ENCODE measurements around the gene PTPRU. TPM values are rescaled to one million over a fixed set of nuclear protein-coding genes. Genes with fewer than 3 reads are reported as not detected.

The PTPRU gene
- total RNA-seq, 2 donors from 2014 or later = 28.7 to 47.8 TPM

DNA sequence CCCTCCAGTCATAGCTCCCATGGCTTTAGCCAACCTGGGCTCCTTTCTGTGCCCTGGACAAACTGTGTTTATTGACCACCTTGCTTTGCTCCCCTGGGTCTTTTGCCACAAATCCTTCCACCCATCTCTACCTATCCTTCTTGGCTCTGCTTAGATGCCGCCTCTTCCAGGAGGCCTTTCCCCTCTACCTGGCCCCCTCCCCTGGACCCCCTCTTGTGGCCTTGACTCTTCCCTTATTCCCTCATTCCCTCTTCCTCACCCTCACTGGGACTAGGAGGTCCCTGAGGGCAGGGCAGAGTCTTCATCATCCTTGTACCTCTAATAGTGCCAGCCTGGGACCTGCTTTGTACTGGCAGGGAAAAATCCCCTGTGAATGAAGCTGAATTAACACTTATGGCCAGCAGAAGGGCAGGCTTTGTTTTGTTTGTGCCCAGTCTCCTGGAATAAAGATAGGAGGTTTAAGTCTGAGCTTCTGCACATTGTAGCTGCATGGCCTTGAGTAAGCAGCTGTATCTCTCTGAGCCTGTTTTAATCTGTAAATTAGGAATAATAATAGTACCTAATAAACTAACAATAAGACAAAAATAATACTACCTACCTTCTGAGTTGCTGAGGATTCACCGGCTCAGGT lies 13.7 kb downstream of the PTPRU start:
- Histone ChIP-seq H3K27ac (no peak overlapping the region), H3K36me3 (no peaks in the 10 kb centered on the region), H3K4me1 (ENCODE audit: control insufficient read depth in 1 of 2, low read depth in 2 of 2) (no peaks in the 10 kb centered on the region), H3K4me3 (no peak overlapping the region), H3K9me3 (no peaks in the 10 kb centered on the region), H3K27me3 (replicated peaks; ENCODE audit: insufficient read depth) (no peaks in the 10 kb centered on the region)
- TF ChIP-seq, protein P1, sequence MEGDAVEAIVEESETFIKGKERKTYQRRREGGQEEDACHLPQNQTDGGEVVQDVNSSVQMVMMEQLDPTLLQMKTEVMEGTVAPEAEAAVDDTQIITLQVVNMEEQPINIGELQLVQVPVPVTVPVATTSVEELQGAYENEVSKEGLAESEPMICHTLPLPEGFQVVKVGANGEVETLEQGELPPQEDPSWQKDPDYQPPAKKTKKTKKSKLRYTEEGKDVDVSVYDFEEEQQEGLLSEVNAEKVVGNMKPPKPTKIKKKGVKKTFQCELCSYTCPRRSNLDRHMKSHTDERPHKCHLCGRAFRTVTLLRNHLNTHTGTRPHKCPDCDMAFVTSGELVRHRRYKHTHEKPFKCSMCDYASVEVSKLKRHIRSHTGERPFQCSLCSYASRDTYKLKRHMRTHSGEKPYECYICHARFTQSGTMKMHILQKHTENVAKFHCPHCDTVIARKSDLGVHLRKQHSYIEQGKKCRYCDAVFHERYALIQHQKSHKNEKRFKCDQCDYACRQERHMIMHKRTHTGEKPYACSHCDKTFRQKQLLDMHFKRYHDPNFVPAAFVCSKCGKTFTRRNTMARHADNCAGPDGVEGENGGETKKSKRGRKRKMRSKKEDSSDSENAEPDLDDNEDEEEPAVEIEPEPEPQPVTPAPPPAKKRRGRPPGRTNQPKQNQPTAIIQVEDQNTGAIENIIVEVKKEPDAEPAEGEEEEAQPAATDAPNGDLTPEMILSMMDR (IDR thresholded peaks at IDR 0.05) = no peak
- DNase-seq (ENCODE audit: low spot score) (no peak), ATAC-seq (ENCODE audit: insufficient number of reproducible peaks, low FRiP score, low read depth) (no peak)

DNA sequence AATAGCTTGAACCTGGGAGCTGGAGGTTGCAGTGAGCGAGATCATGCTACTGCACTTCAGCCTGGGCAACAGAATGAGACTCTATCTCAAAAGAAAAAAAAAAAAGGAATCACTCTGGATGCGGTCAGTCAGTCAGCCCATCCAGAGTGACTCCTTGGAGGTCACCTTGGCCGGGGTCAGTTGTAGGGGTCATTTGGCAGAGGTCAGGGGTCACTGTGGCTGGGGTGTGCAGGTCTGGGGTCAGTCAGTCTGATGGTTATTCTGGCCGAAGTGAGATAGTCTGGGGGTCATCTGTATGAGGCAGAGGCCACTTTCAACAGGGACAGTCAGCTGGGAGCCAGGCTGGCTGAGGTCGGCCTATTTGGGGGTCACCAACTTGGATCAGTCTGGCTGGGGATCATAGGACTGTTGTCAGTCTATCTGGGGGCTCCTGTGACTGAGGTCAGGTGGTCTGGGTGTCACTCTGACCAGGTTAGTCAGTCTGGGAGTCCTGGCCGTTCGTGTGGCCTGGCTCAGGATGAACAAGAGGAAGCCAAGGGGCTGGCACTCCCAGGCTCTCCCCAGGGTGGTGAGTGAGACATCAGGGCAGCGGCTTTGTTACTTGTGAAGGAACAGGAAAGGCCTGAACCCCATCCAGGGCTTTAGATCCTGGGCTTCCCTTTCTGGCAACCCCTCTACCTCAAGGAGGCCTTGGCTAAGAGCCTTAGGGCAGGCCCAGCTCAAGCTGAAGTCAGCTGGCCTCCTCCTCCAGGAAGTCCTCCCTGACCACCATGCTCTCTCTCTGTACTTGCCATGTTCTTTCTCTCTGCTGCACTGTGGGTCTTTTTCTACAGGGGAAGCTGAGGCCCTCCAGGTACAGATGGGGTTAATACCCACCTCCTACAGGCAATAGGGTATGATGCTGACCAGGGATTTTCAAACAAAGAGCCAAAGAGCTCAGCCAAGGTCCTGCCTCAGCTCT lies 15.1 kb downstream of the PTPRU start:
- Histone ChIP-seq H3K36me3 (peaks cover 3% of the 10 kb centered on the region), H3K4me1 (ENCODE audit: control insufficient read depth in 1 of 2, low read depth in 2 of 2) (no peaks in the 10 kb centered on the region), H3K27me3 (replicated peaks; ENCODE audit: insufficient read depth) (no peaks in the 10 kb centered on the region), H3K27ac (no peak overlapping the region), H3K9me3 (no peaks in the 10 kb centered on the region), H3K4me3 (no peak overlapping the region)
- DNase-seq (ENCODE audit: low spot score) = no peak
- TF ChIP-seq, protein P1 (IDR thresholded peaks at IDR 0.05) = no peak
- no peak for ATAC-seq (ENCODE audit: insufficient number of reproducible peaks, low FRiP score, low read depth)

DNA sequence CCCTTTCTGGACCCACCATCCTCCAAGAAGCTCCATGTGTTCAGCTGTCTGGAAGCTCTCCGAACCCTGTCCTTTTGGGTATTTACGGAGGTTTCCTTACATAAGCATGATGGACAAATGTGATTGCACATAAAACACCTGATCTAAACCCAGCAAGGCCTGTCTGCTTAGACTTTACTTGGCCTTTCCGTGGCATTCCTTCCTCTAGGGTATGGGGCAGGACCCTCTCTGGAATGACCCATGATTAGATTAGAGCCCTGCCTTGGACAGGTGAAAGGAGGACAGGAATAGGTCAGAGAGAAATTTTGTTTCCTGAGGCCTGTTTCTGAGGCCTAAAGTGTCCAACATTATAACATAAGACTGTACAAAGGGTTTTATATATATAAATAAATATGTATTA lies 16.9 kb downstream of the PTPRU start:
- Histone ChIP-seq H3K4me1 (ENCODE audit: control insufficient read depth in 1 of 2, low read depth in 2 of 2) (peaks cover 5 to 7% of the 10 kb centered on the region in 2 donors), H3K36me3 (peaks cover 3% of the 10 kb centered on the region), H3K9me3 (no peaks in the 10 kb centered on the region), H3K27ac (no peak overlapping the region), H3K27me3 (replicated peaks; ENCODE audit: insufficient read depth) (no peaks in the 10 kb centered on the region), H3K4me3 (no peak overlapping the region)
- TF ChIP-seq, protein P1 (IDR thresholded peaks at IDR 0.05) = no peak
- no peak for ATAC-seq (ENCODE audit: insufficient number of reproducible peaks, low FRiP score, low read depth)
- DNase-seq (ENCODE audit: low spot score) = no peak

DNA sequence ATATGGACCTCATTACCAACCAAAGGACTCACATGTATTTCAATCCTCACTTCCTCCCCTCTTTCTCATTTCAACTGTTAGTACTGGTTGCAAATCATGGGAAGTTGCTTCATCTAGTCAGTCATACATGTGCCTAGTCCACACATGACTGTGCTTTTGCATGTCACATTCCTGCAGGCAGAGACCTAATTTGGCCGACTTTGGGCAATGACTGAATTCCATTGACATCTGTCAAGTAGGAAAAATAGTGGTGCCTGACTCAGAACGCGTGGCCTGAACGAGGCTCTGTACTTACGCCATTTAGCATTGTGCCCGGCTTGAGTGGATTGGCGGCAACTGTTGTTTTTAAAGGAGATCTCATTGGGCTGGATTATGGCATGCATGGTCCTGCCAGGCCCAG lies 18.0 kb downstream of the PTPRU start:
- DNase-seq (ENCODE audit: low spot score) (no peak), ATAC-seq (ENCODE audit: insufficient number of reproducible peaks, low FRiP score, low read depth) (no peak)
- Histone ChIP-seq H3K4me3 (no peak overlapping the region), H3K9me3 (no peaks in the 10 kb centered on the region), H3K36me3 (peaks cover 3% of the 10 kb centered on the region), H3K27me3 (replicated peaks; ENCODE audit: insufficient read depth) (no peaks in the 10 kb centered on the region), H3K4me1 (ENCODE audit: control insufficient read depth in 1 of 2, low read depth in 2 of 2) (peaks cover 9 to 13% of the 10 kb centered on the region in 2 donors), H3K27ac (no peak overlapping the region)
- TF ChIP-seq, protein P1 (IDR thresholded peaks at IDR 0.05) = no peak

DNA sequence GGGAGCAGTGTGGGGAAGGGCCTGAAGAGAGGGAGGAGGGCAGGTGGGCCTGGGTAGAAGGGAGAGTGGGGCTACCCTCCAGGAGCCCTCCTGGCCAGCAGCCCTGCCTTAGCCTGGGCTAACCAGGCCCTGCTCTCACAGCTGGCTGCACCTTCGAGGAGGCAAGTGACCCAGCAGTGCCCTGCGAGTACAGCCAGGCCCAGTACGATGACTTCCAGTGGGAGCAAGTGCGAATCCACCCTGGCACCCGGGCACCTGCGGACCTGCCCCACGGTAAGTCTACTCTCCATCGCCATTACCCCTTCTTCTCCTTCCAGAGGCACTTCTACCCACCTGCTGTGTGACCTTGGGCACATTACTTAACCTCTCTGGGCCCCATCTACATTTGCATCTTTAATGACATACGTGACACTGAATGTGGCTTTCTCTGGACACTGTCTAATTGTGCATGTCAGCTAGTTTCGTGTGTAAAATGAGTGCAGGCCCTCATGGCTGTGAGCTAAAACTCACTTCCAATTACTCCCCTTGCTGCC lies 18.9 kb downstream of the PTPRU start:
- ATAC-seq (ENCODE audit: insufficient number of reproducible peaks, low FRiP score, low read depth) (no peak), DNase-seq (ENCODE audit: low spot score) (no peak)
- Histone ChIP-seq H3K4me3 (no peak overlapping the region), H3K27me3 (replicated peaks; ENCODE audit: insufficient read depth) (no peaks in the 10 kb centered on the region), H3K36me3 (peaks cover 3% of the 10 kb centered on the region), H3K9me3 (no peaks in the 10 kb centered on the region), H3K27ac (no peak overlapping the region), H3K4me1 (ENCODE audit: control insufficient read depth in 1 of 2, low read depth in 2 of 2) (peaks cover 9 to 17% of the 10 kb centered on the region in 2 donors)
- TF ChIP-seq, protein P1 (IDR thresholded peaks at IDR 0.05) = no peak

Measured in thoracic aorta (tissue), 2 donors.